Spinal cord (tissue), 10 donors: ENCODE results near the gene KIZ. TPM values are rescaled to one million over a fixed set of nuclear protein-coding genes. Genes with fewer than 3 reads are reported as not detected.

Experiments
- DNase-seq, 6 donors: peaks; one replicate each; pipeline versions ENCODE4 v3.0.0 to v3.0.0-alpha.2; 2013 to 2015; ENCODE audit warnings: low spot score in 6 of 6, low read depth in 4 of 6
- H3K27ac ChIP-seq: one replicate; pipeline ENCODE4 v1.5.1; 2013; ENCODE audit warnings: low read depth, low read length, control low read depth
- H3K27me3 ChIP-seq: one replicate; pipeline ENCODE4 v1.6.1; 2013; ENCODE audit warnings: low read length; ENCODE audit not compliant: control insufficient read depth, insufficient read depth
- H3K36me3 ChIP-seq: one replicate; pipeline ENCODE4 v1.6.1; 2013; ENCODE audit warnings: low read length; ENCODE audit not compliant: control insufficient read depth, insufficient read depth
- H3K4me1 ChIP-seq: one replicate; pipeline ENCODE4 v1.6.1; 2013; ENCODE audit warnings: low read length; ENCODE audit not compliant: control insufficient read depth, insufficient read depth
- H3K4me3 ChIP-seq: one replicate; pipeline ENCODE4 v1.5.1; 2013; ENCODE audit warnings: low read depth, low read length, control low read depth
- H3K9me3 ChIP-seq: one replicate; pipeline ENCODE4 v1.6.1; 2013; ENCODE audit warnings: low read length; ENCODE audit not compliant: control insufficient read depth, insufficient read depth
- WGBS: methylation state at CpG from one replicate; pipeline ENCODE4 v1.1.5; 2013; ENCODE audit warnings: missing lambda C conversion rate; ENCODE audit not compliant: insufficient coverage; 5-methylcytosine and 5-hydroxymethylcytosine counted together
- polyA plus RNA-seq, 2 donors: library from polyadenylated mRNA; unstranded; fragments of 120-200 nt; gene quantifications; one replicate each; pipeline ENCODE4 v1.2.1, GENCODE V29; 2013; ENCODE audit not compliant: insufficient read length in 2 of 2
- total RNA-seq, 2 donors: library from RNA; depleted of rRNA in 1 of 2; stranded (reverse); fragments of 120-200 nt in 1 of 2; fragments of >200 nt in 1 of 2; gene quantifications; one replicate each; pipeline versions ENCODE4 v1.2.3 to v1.2.4, GENCODE V29; 2013 to 2014
- donor health status: healthy.

KIZ gene
- total and polyA plus RNA-seq, 4 donors, result 27.5 to 38.0 (median 32.1) TPM

- Histone ChIP-seq H3K4me1 (no peaks in the 10 kb centered on the region), H3K27ac (no peak overlapping the region), H3K4me3 (no peak overlapping the region), H3K36me3 (no peaks in the 10 kb centered on the region), H3K27me3 (no peaks in the 10 kb centered on the region), H3K9me3 (no peaks in the 10 kb centered on the region)
- WGBS, result no CpG with 5 or more reads among the region's 4 CpGs
- DNase-seq, result no peak
These were observed 77.3 kb downstream of the KIZ start for GRCh38 chr20:21203088-21203656.

GRCh38 chr20:21206584-21206983 lies 80.7 kb downstream of the KIZ start:
- H3K27ac ChIP-seq, result no peak overlapping the region
- no peaks in the 10 kb centered on the region for H3K4me1 ChIP-seq
- H3K4me3 ChIP-seq, result no peak overlapping the region
- DNase-seq, result no peak
- 94% methylated on average over 1 of the region's 3 CpGs for WGBS
- no peaks in the 10 kb centered on the region for H3K9me3 ChIP-seq
- no peaks in the 10 kb centered on the region for H3K36me3 ChIP-seq
- H3K27me3 ChIP-seq, result no peaks in the 10 kb centered on the region

- no peaks in the 10 kb centered on the region for H3K27me3 ChIP-seq
- H3K36me3 ChIP-seq, result peaks cover 7% of the 10 kb centered on the region
- H3K4me1 ChIP-seq, result no peaks in the 10 kb centered on the region
- H3K4me3 ChIP-seq, result no peak overlapping the region
- WGBS, result no CpG with 5 or more reads among the region's 3 CpGs
- peak in 1 of 6 donors; percentile 31 for DNase-seq
- no peaks in the 10 kb centered on the region for H3K9me3 ChIP-seq
- H3K27ac ChIP-seq, result no peak overlapping the region
These were observed 83.1 kb downstream of the KIZ start for GRCh38 chr20:21208999-21209398.

GRCh38 chr20:21209668-21210067 lies 83.8 kb downstream of the KIZ start:
- H3K4me1 ChIP-seq, result no peaks in the 10 kb centered on the region
- H3K27ac ChIP-seq, result no peak overlapping the region
- H3K4me3 ChIP-seq, result no peak overlapping the region
- peaks cover 7% of the 10 kb centered on the region for H3K36me3 ChIP-seq
- no peaks in the 10 kb centered on the region for H3K27me3 ChIP-seq
- DNase-seq, result no peak
- H3K9me3 ChIP-seq, result no peaks in the 10 kb centered on the region
- WGBS, result no CpG with 5 or more reads among the region's 1 CpG

GRCh38 chr20:21213691-21214090 lies 87.8 kb downstream of the KIZ start:
- WGBS, result no CpG with 5 or more reads among the region's 2 CpGs
- Histone ChIP-seq H3K4me3 (no peak overlapping the region), H3K36me3 (peaks cover 7% of the 10 kb centered on the region), H3K4me1 (no peaks in the 10 kb centered on the region), H3K27me3 (no peaks in the 10 kb centered on the region), H3K9me3 (no peaks in the 10 kb centered on the region), H3K27ac (no peak overlapping the region)
- DNase-seq, result no peak

- Histone ChIP-seq H3K9me3 (no peaks in the 10 kb centered on the region), H3K27ac (no peak overlapping the region), H3K4me3 (no peak overlapping the region), H3K4me1 (no peaks in the 10 kb centered on the region), H3K27me3 (no peaks in the 10 kb centered on the region), H3K36me3 (peaks cover 7% of the 10 kb centered on the region)
- WGBS, result no CpG with 5 or more reads among the region's 1 CpG
- DNase-seq, result no peak
These were observed 88.5 kb downstream of the KIZ start for GRCh38 chr20:21214431-21214830.

- Histone ChIP-seq H3K27me3 (no peaks in the 10 kb centered on the region), H3K4me3 (no peak overlapping the region), H3K4me1 (no peaks in the 10 kb centered on the region), H3K27ac (no peak overlapping the region), H3K36me3 (no peaks in the 10 kb centered on the region), H3K9me3 (no peaks in the 10 kb centered on the region)
- 80% methylated on average over 1 of the region's 3 CpGs for WGBS
- no peak for DNase-seq
These were observed 93.8 kb downstream of the KIZ start for GRCh38 chr20:21219686-21220085.

- DNase-seq, result no peak
- peaks cover 3% of the 10 kb centered on the region for H3K4me1 ChIP-seq
- H3K27ac ChIP-seq, result no peak overlapping the region
- 100% methylated on average over 1 of the region's 4 CpGs for WGBS
- peaks cover 3% of the 10 kb centered on the region for H3K36me3 ChIP-seq
- H3K4me3 ChIP-seq, result no peak overlapping the region
- H3K9me3 ChIP-seq, result no peaks in the 10 kb centered on the region
- peaks cover 3% of the 10 kb centered on the region for H3K27me3 ChIP-seq
These were observed 98.3 kb downstream of the KIZ start for GRCh38 chr20:21224217-21224616.

GRCh38 chr20:21225215-21225947 lies 99.5 kb downstream of the KIZ start:
- WGBS, result 100% methylated on average over 1 of the region's 6 CpGs
- Histone ChIP-seq H3K27me3 (peaks cover 3% of the 10 kb centered on the region), H3K4me3 (no peak overlapping the region), H3K4me1 (peaks cover 3% of the 10 kb centered on the region), H3K9me3 (no peaks in the 10 kb centered on the region), H3K36me3 (peaks cover 10% of the 10 kb centered on the region), H3K27ac (no peak overlapping the region)
- no peak for DNase-seq

GRCh38 chr20:21228511-21228910 lies 102.6 kb downstream of the KIZ start:
- H3K36me3 ChIP-seq, result peaks cover 10% of the 10 kb centered on the region
- H3K27me3 ChIP-seq, result peaks cover 3% of the 10 kb centered on the region
- H3K4me1 ChIP-seq, result peaks cover 3% of the 10 kb centered on the region
- no peak overlapping the region for H3K27ac ChIP-seq
- no peak for DNase-seq
- no peak overlapping the region for H3K4me3 ChIP-seq
- WGBS, result no CpG with 5 or more reads among the region's 3 CpGs
- no peaks in the 10 kb centered on the region for H3K9me3 ChIP-seq
